HEK293T (cell line): ENCODE data around the gene HBS1L.

Experiments
- ARNT ChIP-seq: fragments of 450-650 bp; IDR thresholded peaks from 2 replicates; pipeline ENCODE4 v1.6.1; 2017; ENCODE audit warnings: mild to moderate bottlenecking
- ELF4 ChIP-seq: fragments of 450-650 bp; IDR thresholded peaks from 2 replicates; pipeline ENCODE4 v1.6.1; 2017; ENCODE audit warnings: antibody characterized with exemption
- FOXK2 ChIP-seq: fragments of 450-650 bp; IDR thresholded peaks from 2 replicates; pipeline ENCODE4 v1.6.1; 2016; ENCODE audit warnings: mild to moderate bottlenecking
- FOXM1 ChIP-seq: fragments of 450-650 bp; IDR thresholded peaks from 2 replicates; pipeline ENCODE4 v1.6.1; 2017; ENCODE audit warnings: mild to moderate bottlenecking, borderline replicate concordance
- HDGF ChIP-seq: fragments of 450-650 bp; IDR thresholded peaks from 2 replicates; pipeline ENCODE4 v1.6.1; 2017; ENCODE audit warnings: antibody characterized with exemption, borderline replicate concordance
- NFRKB ChIP-seq: fragments of 450-650 bp; IDR thresholded peaks from 2 replicates; pipeline ENCODE4 v1.6.1; 2016; ENCODE audit warnings: mild to moderate bottlenecking, moderate library complexity
- PKNOX1 ChIP-seq: fragments of 450-650 bp; IDR thresholded peaks from 2 replicates; pipeline ENCODE4 v1.6.1; 2016
- SP1 ChIP-seq: fragments of 450-650 bp; IDR thresholded peaks from 2 replicates; pipeline ENCODE4 v1.6.1; 2017
- SUZ12 ChIP-seq: fragments of 450-650 bp; IDR thresholded peaks from 2 replicates; pipeline ENCODE4 v1.6.1; 2016; ENCODE audit warnings: mild to moderate bottlenecking

- TF ChIP-seq ARNT (no peak), SP1 (no peak), NFRKB (no peak), SUZ12 (no peak), FOXM1 (no peak), FOXK2 (no peak), HDGF (no peak), ELF4 (no peak), PKNOX1 (no peak)
Measured at GRCh38 chr6:134995536-134995935, 59.1 kb downstream of the HBS1L start.
